SK-N-SH (cell line): ENCODE data around the gene PTGES3. TPM values are rescaled to one million over a fixed set of nuclear protein-coding genes. Genes with fewer than 3 reads are reported as not detected.

ENCODE experiments used
- CTCF ChIA-PET: fragments of 300-600, 350-600 bp; formaldehyde crosslinking; extraction: SDS; loops from one replicate; lab custom pipeline; 2021; lab: Yijun Ruan, JAX
- POLR2A ChIA-PET: fragments of 350-600 bp; sonication (Branson Sonifier 250); formaldehyde crosslinking; extraction: SDS; loops from one replicate; lab custom pipeline; 2020; ENCODE audit warnings: antibody characterized with exemption, inconsistent platforms; lab: Yijun Ruan, JAX
- DNase-seq: peaks from one replicate; pipeline ENCODE4 v3.0.0; 2012
- H2AFZ ChIP-seq: fragments of 200-600 bp; sonication (generic); 2 replicates; pipeline ENCODE4 v1.8.1; 2016; ENCODE audit warnings: antibody characterized with exemption, mild to moderate bottlenecking, low read depth
- H3F3A ChIP-seq: fragments of 200-600 bp; sonication (generic); replicated peaks from 2 replicates; pipeline ENCODE3; 2016; ENCODE audit warnings: antibody characterized with exemption, mild to moderate bottlenecking; ENCODE audit not compliant: insufficient read depth
- H3K27ac ChIP-seq, 2 experiments: fragments of 200-500 bp in 1 of 2; fragments of 200-600 bp in 1 of 2; sonication (Bioruptor generic) in 1 of 2; sonication (generic), shearing (Covaris generic) in 1 of 2; 2 replicates each; pipeline versions ENCODE4 v1.5.1 to v1.6.1; 2014 to 2016; ENCODE audit warnings: low read depth in 2 of 2, inconsistent platforms in 1 of 2, low read length in 1 of 2, mild to moderate bottlenecking in 1 of 2, mixed read lengths in 1 of 2
- H3K27me3 ChIP-seq: fragments of 200-600 bp; sonication (generic), shearing (Covaris generic); 2 replicates; pipeline ENCODE4 v1.6.1; 2016; ENCODE audit warnings: mixed run types; ENCODE audit not compliant: insufficient read depth
- H3K36me3 ChIP-seq, 2 experiments: fragments of 200-500 bp in 1 of 2; fragments of 200-600 bp in 1 of 2; sonication (Bioruptor generic) in 1 of 2; sonication (generic) in 1 of 2; replicated peaks in 1 of 2; 2 replicates each; pipeline versions ENCODE3 to v1.5.1; 2014 to 2016; ENCODE audit warnings: low read length in 1 of 2, mild to moderate bottlenecking in 1 of 2; ENCODE audit not compliant: insufficient read depth in 2 of 2, control insufficient read depth in 1 of 2
- H3K4me1 ChIP-seq, 2 experiments: fragments of 200-500 bp in 1 of 2; fragments of 200-600 bp in 1 of 2; sonication (Bioruptor generic) in 1 of 2; sonication (generic), shearing (Covaris generic) in 1 of 2; 2 replicates each; pipeline versions ENCODE4 v1.5.1 to v1.6.1; 2014 to 2016; ENCODE audit warnings: low read depth in 1 of 2, low read length in 1 of 2, mixed run types in 1 of 2; ENCODE audit not compliant: insufficient read depth in 2 of 2, control insufficient read depth in 1 of 2
- H3K4me2 ChIP-seq: fragments of 200-600 bp; sonication (generic), shearing (Covaris generic); 2 replicates; pipeline ENCODE4 v1.6.1; 2017; ENCODE audit warnings: mixed run types
- H3K4me3 ChIP-seq, 2 experiments: fragments of 200-500 bp in 1 of 2; fragments of 200-600 bp in 1 of 2; sonication (Bioruptor generic) in 1 of 2; sonication (generic), shearing (Covaris generic) in 1 of 2; 2 replicates each; pipeline versions ENCODE4 v1.5.1 to v1.8.1; 2014 to 2016; ENCODE audit warnings: low read depth in 2 of 2, inconsistent platforms in 1 of 2, low read length in 1 of 2, mild to moderate bottlenecking in 1 of 2, mixed read lengths in 1 of 2, moderate library complexity in 1 of 2
- H3K79me2 ChIP-seq: fragments of 200-600 bp; sonication (generic); 2 replicates; pipeline ENCODE4 v1.8.1; 2017; ENCODE audit warnings: mild to moderate bottlenecking; ENCODE audit not compliant: insufficient read depth
- H3K9ac ChIP-seq: fragments of 200-600 bp; sonication (generic); 2 replicates; pipeline ENCODE4 v1.6.1; 2017; ENCODE audit warnings: mixed run types
- H3K9me2 ChIP-seq: fragments of 200-600 bp; sonication (generic); 2 replicates; pipeline ENCODE4 v1.6.1; 2017; ENCODE audit warnings: mixed run types
- H3K9me3 ChIP-seq: fragments of 200-600 bp; sonication (generic); 2 replicates; pipeline ENCODE4 v1.6.1; 2017; ENCODE audit warnings: mixed run types, mild to moderate bottlenecking, moderate library complexity
- H4K20me1 ChIP-seq: fragments of 200-600 bp; sonication (generic); 2 replicates; pipeline ENCODE4 v1.6.1; 2017; ENCODE audit warnings: mild to moderate bottlenecking, mixed run types; ENCODE audit not compliant: insufficient read depth
- CHD2 ChIP-seq: fragments of 150-350 bp; IDR thresholded peaks from 2 replicates; pipeline ENCODE4 v1.6.1; 2018; ENCODE audit warnings: low read length; ENCODE audit not compliant: partially characterized antibody
- CTCF ChIP-seq: fragments of 200-600 bp; sonication (generic); IDR thresholded peaks from 2 replicates; pipeline ENCODE4 v1.6.1; 2017; ENCODE audit warnings: antibody characterized with exemption, mild to moderate bottlenecking, moderate library complexity
- FOXJ3 ChIP-seq: sonication (generic); formaldehyde crosslinking; IDR thresholded peaks from 2 replicates; pipeline ENCODE4 v1.5.1; 2020; ENCODE audit warnings: mild to moderate bottlenecking, missing genetic modification reagents
- GATA2 ChIP-seq: sonication (generic); formaldehyde crosslinking; IDR thresholded peaks from 2 replicates; pipeline ENCODE4 v1.5.0; 2020; ENCODE audit warnings: mild to moderate bottlenecking, missing genetic modification reagents
- IRF3 ChIP-seq: fragments of 150-350 bp; IDR thresholded peaks from 2 replicates; pipeline ENCODE4 v1.6.1; 2016; ENCODE audit warnings: mild to moderate bottlenecking, low read depth, low read length
- JUND ChIP-seq: IDR thresholded peaks from 2 replicates; pipeline ENCODE4 v1.4.0; 2012
- NRF1 ChIP-seq: IDR thresholded peaks from 2 replicates; pipeline ENCODE4 v1.6.1; 2012; ENCODE audit warnings: low read depth, mild to moderate bottlenecking, low read length
- POLR2AphosphoS5 ChIP-seq: IDR thresholded peaks from 2 replicates; pipeline ENCODE4 v1.6.1; 2012; ENCODE audit warnings: low read depth, low read length
- RAD21 ChIP-seq: IDR thresholded peaks from 2 replicates; pipeline ENCODE4 v1.6.1; 2012; ENCODE audit warnings: mild to moderate bottlenecking, low read length
- RCOR1 ChIP-seq: fragments of 150-350 bp; IDR thresholded peaks from 2 replicates; pipeline ENCODE4 v1.6.1; 2017; ENCODE audit warnings: antibody characterized with exemption, low read length
- RFX5 ChIP-seq: IDR thresholded peaks from 2 replicates; pipeline ENCODE4 v1.6.1; 2012; ENCODE audit warnings: mild to moderate bottlenecking, improper control_type of control experiment, low read length
- RXRA ChIP-seq: IDR thresholded peaks from 2 replicates; pipeline ENCODE4 v1.4.0; 2012; ENCODE audit warnings: low read depth, mild to moderate bottlenecking, borderline replicate concordance
- SMC3 ChIP-seq: IDR thresholded peaks from 2 replicates; pipeline ENCODE4 v1.6.1; 2012; ENCODE audit warnings: low read depth, low read length, improper control_type of control experiment
- TEAD4 ChIP-seq: IDR thresholded peaks from 2 replicates; pipeline ENCODE4 v1.4.0; 2012; ENCODE audit warnings: mild to moderate bottlenecking, borderline replicate concordance; ENCODE audit not compliant: insufficient read depth
- USF1 ChIP-seq: IDR thresholded peaks from 2 replicates; pipeline ENCODE4 v1.4.0; 2012; ENCODE audit warnings: low read depth, borderline replicate concordance
- WGBS: methylation state at CpG from one replicate; pipeline ENCODE4 v1.1.6; 2017; ENCODE audit warnings: low lambda C conversion rate; 5-methylcytosine and 5-hydroxymethylcytosine counted together
- polyA plus RNA-seq, 3 experiments: library from polyadenylated mRNA; depleted of rRNA; stranded (reverse); fragments of >200 nt; gene quantifications; 2 replicates each; pipeline ENCODE4 v1.2.3, GENCODE V29; 2012
- TF ChIP-seq, protein P1 (sequence below): IDR thresholded peaks from 2 replicates; pipeline ENCODE4; 2012

The PTGES3 gene
- polyA plus RNA-seq, 1 of the 3 experiments (the other 2 are of a cell fraction): 38.9 TPM

DNA sequence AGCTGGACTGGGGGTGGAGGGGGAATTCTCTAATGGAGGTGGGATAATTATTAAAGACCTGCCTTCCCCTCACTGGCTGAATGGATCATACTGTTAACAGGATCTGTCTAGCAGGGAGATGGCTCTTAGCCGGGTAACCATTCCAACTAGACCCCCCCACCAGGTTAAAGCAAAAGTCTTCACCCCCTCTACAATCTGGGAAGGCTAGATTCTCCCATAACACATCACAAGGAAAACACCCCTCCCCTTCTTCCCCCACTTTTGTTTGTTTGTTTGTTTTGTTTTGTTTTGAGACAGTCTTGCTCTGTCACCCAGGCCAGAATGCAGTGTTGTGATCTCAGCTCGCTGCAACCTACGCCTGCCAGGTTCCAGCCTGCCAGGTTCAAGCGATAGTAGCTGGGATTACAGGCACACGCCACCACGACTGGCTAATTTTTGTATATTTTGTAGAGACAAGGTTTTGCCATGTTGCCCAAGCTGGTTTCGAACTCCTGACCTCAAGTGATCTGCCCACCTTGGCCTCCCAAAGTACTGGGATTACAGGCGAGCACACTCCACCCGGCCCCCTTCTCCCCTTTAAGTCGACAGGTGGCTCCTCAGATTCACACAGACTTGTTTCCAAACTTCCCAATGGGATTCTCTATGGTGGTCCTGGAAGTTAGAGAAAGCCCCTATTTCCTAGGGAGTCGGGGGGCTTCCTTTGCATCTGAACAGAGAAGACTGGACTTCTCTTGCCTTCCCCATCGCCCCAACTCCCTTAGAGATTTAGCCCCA, 54.4 kb downstream of the PTGES3 start:
- no peak overlapping the region for H2AFZ ChIP-seq
- H3K9me2 ChIP-seq: no peaks in the 10 kb centered on the region
- no peaks in the 10 kb centered on the region for H3K9me3 ChIP-seq
- CTCF ChIA-PET: interaction anchor here (1.3 to 3.7 kb wide), 8 partner anchors 8 to 120 kb away, joined by 3 to 54 read pairs (median 22); partner anchors contain the start of genes PRIM1 and RBMS2
- peak overlapping the region; percentile 98 for H3K4me2 ChIP-seq
- no peaks in the 10 kb centered on the region for H3K27me3 ChIP-seq
- TF ChIP-seq, protein P1, sequence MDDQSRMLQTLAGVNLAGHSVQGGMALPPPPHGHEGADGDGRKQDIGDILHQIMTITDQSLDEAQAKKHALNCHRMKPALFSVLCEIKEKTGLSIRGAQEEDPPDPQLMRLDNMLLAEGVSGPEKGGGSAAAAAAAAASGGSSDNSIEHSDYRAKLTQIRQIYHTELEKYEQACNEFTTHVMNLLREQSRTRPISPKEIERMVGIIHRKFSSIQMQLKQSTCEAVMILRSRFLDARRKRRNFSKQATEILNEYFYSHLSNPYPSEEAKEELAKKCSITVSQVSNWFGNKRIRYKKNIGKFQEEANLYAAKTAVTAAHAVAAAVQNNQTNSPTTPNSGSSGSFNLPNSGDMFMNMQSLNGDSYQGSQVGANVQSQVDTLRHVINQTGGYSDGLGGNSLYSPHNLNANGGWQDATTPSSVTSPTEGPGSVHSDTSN: no peak
- TF ChIP-seq NRF1 (no peak), GATA2 (no peak), RXRA (no peak), IRF3 (no peak), RAD21 (no peak)
- peak overlapping the region; percentile 90 to 95 for H3K4me3 ChIP-seq
- H3F3A ChIP-seq: peaks cover 44% of the 10 kb centered on the region
- peaks cover 13 to 15% of the 10 kb centered on the region in 2 experiments for H3K36me3 ChIP-seq
- peaks cover 34% of the 10 kb centered on the region for H4K20me1 ChIP-seq
- WGBS: 77% methylated on average over 12 of the region's 12 CpGs
- POLR2A ChIA-PET: interaction anchor here (0.6 to 0.9 kb wide), 2 partner anchors 8 to 68 kb away, joined by 3 read pairs; no protein-coding TSS in a partner anchor
- peak overlapping the region; percentile 75; the same call in 1 of the 2 replicates for H3K9ac ChIP-seq
- H3K79me2 ChIP-seq: peaks cover 61% of the 10 kb centered on the region
- peaks cover 27 to 52% of the 10 kb centered on the region in 2 experiments for H3K4me1 ChIP-seq
- no peak overlapping the region; a peak in 1 of 4 replicates for H3K27ac ChIP-seq
- no peak for DNase-seq

- H3K36me3 ChIP-seq: peaks cover 5 to 7% of the 10 kb centered on the region in 2 experiments
- H3K27ac ChIP-seq: peak overlapping the region in 1 of 2 experiments; percentile 25; a peak in 1 of 4 replicates
- H3K79me2 ChIP-seq: peaks cover 69% of the 10 kb centered on the region
- H2AFZ ChIP-seq: no peak overlapping the region
- POLR2A ChIA-PET: interaction anchor here (0.6 kb wide), 1 partner anchor 9 kb away, joined by 3 read pairs; no protein-coding TSS in a partner anchor
- peak; percentile 23 for DNase-seq
- 77% methylated on average over 4 of the region's 4 CpGs for WGBS
- peak overlapping the region; percentile 26 to 90 for H3K4me3 ChIP-seq
- no peak overlapping the region for H3K9ac ChIP-seq
- H3K9me3 ChIP-seq: no peaks in the 10 kb centered on the region
- peak overlapping the region; percentile 98 for H3K4me2 ChIP-seq
- no peaks in the 10 kb centered on the region for H3K9me2 ChIP-seq
- CTCF ChIA-PET: interaction anchor here (0.6 to 1.3 kb wide), 4 partner anchors 15 to 131 kb away, joined by 3 to 5 read pairs (median 3); no protein-coding TSS in a partner anchor
- H3K4me1 ChIP-seq: peaks cover 27 to 57% of the 10 kb centered on the region in 2 experiments
- TF ChIP-seq POLR2AphosphoS5: no peak
- TF ChIP-seq RCOR1: no peak
- no peak for TF ChIP-seq SMC3
- TF ChIP-seq FOXJ3: no peak
- TF ChIP-seq RFX5: no peak
- TF ChIP-seq CHD2: no peak
- no peak for TF ChIP-seq JUND
- no peak for TF ChIP-seq CTCF
- no peak for TF ChIP-seq TEAD4
- no peak for TF ChIP-seq USF1
- peaks cover 39% of the 10 kb centered on the region for H3F3A ChIP-seq
- H3K27me3 ChIP-seq: no peaks in the 10 kb centered on the region
- peaks cover 42% of the 10 kb centered on the region for H4K20me1 ChIP-seq
Observed at GRCh38 chr12:56632701-56633467, 55.2 kb downstream of the PTGES3 start.
